ENCODE results near the gene ACTA2.

ACTA2 gene

DNA sequence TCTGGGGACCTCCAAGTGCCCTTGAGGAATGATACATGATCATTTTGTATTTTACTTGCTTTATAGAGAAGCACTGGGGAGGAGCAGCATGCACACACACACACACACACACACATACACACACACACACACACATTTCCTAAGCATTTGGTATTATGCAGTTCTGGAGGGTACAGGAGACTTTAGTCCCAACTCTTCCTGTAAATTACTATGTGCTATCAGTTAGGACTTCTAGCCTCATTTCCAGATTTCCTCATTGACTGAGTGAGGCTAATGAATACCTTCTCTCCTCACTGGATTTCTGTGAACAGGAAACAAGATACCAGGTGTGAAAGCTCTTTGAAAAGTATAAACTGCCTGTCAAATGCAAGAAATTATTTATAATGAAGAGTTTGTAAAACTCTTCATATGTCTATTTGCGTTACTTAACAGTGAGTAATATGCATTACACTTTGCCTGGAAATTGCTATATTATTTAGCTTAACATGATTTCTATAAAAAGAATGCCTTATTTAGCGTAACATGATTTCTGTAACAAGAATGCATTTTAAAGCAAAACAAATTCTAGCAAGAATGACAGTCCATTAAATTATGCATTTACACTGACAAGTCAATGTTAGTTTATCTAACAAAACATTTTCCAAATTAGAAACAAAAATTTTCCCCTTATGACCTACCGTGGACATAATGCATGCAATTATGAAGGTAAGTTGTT is 34.2 kb downstream of the ACTA2 start:
- DNase-seq: no peak

DNA sequence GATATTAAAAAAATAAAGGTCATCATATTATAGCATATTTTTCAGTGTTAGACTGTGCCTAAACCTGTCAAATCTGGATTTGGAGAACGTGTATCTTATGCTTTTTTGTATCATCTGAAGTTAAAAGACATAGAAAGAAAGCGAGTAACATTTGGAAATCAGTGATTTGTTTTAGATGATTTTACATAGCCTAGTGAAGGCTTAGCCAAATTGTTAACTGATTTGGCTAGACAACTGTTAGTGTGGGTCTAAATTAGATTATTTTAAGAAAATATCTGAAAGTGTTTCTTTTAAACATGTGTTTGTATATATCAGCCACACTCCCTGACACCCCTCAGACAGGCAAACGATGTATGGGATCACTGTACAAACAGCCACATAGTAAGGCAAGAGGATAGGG is 35.6 kb downstream of the ACTA2 start:
- no peak for DNase-seq

- no peak for DNase-seq
Measured at GRCh38 chr10:88916231-88916630, 36.3 kb downstream of the ACTA2 start.

DNA sequence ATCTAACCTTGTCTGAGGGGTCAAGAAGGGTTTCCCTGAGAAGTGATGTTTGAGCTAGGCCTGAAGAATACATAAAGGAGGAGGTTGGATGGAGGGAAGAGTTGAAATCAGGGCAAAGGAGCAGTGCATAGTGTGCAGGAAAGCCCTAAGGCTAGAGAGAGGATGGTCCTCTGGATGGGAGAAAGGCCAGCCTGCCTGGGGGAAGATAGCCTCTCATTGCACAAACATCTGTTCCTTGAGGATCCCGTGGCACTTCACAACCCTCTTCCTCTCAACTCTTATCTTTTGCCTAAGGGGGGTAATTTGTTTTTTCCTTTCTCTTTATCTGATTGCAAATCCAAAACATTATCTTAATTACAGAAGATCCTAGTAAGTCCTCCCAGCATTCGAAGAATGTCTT is 36.8 kb downstream of the ACTA2 start:
- no peak for DNase-seq

DNA sequence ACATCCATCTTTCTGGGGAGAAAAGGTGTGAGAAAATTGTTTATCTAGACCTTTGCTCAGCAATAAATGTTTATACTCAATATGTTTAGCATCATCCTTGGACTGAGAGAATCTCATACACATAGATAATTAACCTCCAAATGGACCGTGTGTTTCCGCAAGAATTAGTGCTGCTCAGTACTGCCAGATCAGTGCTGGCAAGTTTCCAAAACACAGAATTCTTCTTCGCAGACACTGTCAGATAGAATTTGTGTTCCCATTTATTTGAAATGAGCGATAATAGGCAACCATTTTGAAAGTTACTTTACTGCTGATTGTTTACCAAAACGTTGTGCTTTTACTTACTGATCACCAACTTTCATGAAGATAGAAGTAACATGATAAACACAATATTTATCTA is 38.8 kb downstream of the ACTA2 start:
- no peak for DNase-seq

DNA sequence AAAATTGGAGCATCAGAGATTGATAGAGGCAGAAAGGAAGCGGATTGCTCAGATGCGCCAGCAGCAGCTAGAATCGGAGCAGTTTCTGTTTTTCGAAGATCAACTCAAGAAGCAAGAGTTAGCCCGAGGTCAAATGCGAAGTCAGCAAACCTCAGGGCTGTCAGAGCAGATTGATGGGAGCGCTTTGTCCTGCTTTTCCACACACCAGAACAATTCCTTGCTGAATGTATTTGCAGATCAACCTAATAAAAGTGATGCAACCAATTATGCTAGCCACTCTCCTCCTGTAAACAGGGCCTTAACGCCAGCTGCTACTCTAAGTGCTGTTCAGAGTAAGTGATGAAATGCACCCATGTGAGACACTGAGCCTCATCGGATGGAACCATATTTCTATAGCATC is 39.4 kb downstream of the ACTA2 start:
- DNase-seq: no peak

DNA sequence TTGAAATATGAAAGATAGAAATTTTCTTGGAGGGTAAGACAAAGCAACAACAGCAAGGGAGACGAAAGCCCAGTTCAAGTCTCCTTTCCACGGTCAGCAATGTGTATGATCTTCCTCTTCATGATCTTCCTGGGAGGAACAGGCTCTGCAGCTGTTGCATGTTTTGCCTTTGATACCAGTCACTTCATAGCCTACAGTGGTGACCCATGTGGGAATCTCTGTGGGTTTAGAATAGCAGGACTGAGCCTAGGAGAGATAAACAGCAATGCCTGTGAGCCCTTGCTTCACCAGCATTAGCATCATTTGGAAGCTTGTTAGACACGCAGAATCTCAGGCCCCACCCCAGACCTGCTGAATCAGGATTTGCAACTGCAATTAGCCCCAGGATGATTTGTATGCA is 40.7 kb downstream of the ACTA2 start:
- DNase-seq: no peak

DNA sequence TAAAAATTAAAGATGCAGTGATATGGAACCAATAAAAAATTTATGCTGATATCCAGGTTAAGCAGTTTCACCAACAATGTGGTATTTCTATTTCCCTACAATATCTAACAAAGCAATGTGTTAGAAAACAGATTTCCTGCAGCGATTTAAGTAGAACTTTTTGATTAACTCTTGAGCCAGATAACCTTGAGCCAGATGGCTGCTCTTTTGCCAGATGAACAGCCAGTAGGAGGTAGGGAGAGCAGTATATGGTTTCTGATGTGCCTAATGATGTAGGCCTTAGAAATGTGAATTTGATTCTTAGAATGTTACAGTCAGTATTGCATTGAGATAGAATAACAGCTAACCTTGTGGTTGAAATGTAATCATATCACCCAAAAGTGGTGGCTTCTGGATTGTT is 41.5 kb downstream of the ACTA2 start:
- no peak for DNase-seq

DNA sequence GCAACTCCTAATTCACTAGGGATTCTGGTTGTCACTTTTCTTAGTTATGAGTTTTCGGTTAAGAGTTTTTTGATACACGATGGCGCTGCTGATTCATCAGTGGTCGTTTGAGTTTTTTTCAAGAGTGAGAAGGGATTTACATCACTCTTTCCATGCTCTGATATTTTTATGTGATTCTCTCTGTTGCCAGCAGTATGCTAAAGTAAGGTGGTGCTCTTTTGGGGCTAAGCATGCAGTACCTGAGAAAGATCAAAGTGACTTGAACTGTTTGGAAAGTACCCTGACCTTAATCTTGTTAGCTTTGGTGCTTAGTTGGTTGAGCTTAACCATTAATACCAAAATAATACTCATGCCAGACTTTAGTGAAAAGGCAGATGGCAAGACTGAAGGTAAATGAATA is 44.4 kb downstream of the ACTA2 start:
- no peak for DNase-seq

DNA sequence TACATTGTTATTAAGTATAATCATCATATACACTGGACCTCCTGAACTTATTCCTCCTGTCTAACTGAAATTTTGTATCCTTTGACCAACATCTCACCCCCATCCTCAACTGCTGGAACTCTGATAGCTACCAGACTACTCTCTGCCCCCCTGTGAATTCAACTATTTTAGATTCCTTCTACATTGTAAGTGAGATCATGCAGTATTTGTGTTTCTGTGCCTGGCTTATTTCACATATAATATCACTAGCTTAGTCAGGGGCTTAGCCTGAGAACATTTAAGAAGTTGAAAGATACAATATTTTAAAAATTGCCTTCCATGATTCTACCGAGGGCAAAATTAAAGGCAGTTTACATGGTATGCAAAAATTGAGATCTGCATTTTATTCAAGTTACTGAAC is 45.7 kb downstream of the ACTA2 start:
- DNase-seq: no peak

- DNase-seq: no peak
Measured at GRCh38 chr10:88903715-88904114, 48.9 kb downstream of the ACTA2 start.

DNA sequence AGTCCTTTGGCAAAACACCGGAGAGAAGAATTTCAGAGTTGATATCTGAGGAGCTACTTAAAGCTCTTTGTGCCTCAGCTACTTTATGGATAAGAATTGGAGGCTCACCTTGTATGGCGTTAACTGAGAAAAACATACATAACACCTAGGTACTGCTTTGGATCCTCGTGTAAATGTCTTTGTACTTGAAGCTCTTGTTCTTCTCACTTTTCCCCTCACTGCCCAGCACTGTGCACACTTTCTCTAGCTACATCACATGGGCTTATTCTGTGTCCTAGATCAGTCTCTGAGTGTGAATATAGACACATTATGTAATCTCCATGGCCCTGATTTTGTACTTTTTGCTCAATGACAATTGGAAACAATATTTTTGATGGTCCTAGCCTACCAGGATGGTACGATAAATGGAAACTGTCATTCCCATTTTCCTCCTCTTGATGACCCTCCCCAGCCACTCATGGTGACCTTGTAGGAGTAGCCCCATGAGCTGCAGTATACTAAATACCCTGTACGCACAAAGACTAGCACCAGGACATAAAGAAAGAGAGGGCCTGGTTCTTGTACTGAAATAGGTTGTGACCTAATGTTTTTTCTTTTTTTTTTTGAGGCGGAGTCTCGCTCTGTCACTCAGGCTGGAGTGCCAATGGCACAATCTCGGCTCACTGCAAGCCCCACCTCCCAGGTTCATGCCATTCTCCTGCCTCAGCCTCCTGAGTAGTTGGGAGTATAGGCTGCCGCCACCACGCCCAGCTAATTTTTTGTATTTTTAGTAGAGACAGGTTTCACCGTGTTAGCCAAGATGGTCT is 50.4 kb downstream of the ACTA2 start:
- peak in 1 of 5 experiments; percentile 34 for DNase-seq

- DNase-seq: peak in 1 of 5 experiments; percentile 82
Measured at GRCh38 chr10:88901206-88901983, 51.2 kb downstream of the ACTA2 start.

DNA sequence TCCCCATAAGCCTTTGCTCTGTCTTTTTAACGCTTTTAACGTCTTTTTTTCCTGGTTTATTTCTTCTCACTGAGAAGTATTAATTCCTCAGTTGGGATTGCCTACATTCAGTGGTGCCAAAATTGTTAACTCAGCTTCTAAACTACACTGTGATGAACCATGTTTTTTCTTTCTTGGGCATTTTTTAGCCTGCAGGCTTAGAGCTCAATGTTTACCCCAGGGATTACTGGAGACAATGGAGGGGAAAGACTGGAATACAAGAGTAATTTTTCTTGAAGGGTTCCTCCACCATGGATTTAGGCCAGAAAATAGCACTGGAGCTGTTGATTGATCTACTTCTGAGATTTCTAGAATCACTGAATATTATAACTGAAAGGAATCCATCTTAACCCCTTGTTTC is 52.7 kb downstream of the ACTA2 start:
- no peak for DNase-seq

DNA sequence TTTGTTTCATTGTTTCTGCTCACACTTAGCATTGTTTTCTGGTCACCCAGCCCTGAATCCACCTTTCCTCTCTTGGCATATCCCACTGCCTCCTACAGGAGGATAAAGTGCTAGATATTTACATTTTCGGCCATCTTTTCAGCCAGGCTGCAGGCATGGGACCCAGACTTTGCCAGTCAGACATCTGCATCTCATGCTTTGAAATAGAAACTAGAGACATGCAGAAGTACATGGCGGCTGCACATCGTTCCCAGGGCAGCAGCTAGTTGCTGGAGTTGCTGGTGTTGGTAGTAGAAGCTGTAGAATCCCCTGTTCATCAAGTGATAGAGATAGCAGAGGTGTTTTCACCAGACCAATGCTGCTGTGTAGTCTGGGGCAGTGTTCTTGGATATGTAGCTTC is 53.8 kb downstream of the ACTA2 start:
- DNase-seq: no peak

DNA sequence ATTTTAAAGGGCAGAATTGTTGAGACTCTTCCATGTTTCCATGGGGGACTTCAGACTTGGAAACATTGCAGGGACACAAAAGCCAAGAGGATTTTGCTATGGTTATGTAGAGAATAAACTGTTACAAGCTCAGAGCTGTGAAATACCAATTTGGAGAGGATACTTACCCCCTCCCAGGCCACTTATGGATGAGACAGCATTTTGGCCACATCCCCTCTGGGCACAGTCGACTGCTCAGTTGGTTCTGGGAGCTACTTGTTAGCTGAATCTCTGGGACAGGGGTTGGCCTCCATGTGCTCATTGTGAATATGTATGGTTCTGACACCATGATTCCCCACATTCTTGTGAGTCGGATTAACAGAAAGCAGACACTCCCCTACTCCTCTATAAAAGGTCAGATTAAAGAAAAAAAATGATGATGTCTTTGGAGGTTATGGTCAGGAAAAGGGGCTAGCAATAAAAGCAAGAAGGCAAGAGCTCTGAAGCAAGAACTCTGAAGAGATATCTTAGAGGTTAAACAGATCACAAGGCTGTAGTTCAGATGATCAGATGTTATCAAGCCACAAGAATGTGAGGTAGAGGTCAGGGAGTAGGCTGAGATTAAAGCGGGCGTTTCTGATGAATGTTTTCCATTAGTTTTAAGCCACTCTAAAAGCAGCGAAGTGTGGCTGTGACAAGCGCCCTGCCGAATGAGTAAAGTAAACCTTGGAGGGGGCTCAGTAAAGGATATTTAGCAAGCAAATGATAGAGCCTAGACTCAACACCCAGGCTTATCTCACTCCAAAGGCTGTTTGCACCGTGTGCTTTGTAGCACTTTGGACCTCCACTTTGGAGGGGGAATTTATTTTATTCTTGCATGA is 55.3 kb downstream of the ACTA2 start:
- DNase-seq: peak in 2 of 5 experiments; percentile 18 to 68

DNA sequence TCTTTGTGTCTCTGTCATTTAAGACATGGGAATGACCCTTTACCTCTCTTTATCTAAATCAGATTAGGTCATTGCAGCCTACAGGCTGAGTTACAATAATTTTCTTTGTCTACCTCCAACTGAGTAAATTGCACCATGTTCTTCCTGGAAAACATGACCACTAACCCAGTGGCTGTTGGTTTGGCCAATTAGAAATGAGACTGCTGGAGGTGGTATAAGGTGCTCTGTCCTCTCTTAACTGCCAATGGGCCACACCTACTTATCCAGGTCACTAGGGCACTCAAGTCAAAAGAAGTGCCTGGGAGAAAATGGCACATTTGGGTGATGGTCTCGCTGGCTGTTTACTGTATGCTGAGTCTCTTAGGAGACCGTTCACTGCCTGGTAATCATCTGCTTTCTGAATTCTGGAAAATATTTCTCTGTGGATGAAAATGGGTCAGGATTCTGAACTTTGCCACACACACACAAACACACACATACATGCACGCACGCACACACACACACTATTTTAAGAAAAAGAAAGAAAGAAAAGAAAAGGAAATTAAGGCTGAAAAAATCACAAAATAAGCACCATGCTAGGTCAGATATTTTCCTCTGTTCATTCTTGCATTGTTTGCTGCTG is 56.1 kb downstream of the ACTA2 start:
- DNase-seq: no peak

DNA sequence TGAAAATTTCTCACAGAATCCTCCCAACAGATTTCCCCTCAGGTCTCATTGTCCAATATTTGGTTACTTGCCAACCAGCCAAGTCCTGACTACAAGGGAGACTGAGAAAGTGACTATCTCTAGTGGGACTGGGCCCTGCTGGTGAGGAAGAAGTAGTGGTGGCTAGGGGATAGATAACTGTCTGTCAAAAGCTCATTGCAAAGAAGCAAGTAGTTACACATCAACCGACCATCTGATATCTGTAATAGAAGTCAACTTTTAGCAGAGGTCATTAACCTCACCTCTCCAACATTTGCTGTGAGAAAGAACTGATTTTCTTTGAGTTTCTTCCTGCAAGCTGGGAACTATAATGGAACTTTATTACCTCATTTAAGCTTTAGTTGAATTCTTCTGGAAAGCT is 57.3 kb downstream of the ACTA2 start:
- DNase-seq: no peak

DNA sequence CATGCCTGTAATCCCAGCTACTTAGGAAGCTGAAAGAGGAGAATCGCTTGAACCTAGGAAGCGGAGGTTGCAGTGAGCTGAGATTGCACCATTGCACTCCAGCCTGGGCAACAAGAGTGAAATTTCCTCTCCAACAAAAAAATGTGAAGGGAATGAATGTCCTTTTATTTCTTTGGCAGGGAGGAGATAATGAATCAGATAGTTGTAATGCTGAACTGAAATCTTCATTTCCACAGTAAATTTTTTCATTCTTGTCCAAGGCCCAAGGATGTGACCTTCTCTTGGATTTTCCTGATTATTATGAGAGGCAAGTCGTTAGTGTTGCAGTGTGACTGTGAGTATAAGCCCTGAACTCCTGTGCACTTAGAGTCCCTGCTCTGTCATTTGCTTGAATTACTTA is 59.0 kb downstream of the ACTA2 start:
- DNase-seq: no peak

- no peak for DNase-seq
Measured at GRCh38 chr10:88892222-88892967, 60.2 kb downstream of the ACTA2 start.

DNA sequence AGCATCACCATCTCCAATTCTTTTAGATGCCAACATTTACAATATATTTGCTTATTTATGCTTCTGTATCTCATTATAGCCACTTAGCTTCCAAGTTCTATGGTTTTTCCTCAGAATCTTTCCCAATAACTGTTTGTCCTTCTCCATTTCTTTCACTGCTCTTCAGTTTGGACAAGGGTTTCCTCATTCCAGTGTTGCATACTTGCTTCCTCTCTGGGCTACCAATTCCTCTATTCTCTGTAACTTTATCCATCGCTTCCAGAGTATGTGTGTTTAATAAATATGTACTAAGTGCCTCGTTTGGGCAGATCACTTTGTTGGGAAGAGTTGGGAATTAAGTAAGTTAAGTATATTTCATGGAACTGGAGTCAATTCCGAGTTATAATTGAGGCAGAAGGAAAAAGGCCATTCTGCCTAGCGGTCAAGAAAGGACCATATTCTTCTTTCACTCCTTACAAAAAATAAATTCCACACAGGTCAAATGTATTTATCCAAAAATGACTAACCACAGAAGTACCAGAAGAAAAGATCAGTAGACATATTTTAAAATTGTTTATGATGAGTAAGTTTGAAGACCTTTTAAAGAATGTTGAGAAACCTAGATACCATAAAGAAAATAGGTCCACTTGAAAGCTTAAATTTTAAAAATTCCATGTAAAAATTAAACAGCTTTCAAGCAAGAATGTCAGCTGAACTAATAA is 61.7 kb downstream of the ACTA2 start:
- no peak for DNase-seq

All from T-helper 2 cell (primary cell).